Measurements from ENCODE around the gene CD164L2. TPM values are rescaled to one million over a fixed set of nuclear protein-coding genes. Genes with fewer than 3 reads are reported as not detected.

CD164L2 gene
- total RNA-seq, 4 donors from 2014 or later, result 5.9 to 14.3 (median 10.3) TPM

DNA sequence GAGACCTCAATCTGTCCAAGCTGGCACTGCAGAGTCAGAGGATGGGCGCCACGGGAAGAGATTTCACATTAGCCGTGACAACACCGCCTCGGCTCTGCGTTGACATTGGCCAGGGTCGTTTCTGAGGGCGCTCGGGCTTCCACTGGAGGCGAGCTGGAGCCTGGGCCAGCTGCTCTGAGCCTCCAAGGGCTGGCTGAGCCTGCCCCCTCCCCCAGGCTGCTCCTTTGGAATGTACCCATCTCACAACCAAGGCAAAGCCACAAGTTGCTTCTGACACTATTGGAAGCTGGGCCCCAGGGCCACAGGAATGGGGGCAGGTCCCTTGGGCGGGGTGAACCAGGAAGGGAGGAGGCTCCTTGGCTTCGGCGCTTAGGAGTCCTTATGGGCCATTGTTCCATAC lies 21.9 kb upstream of the CD164L2 start:
- peaks cover 76% of the 10 kb centered on the region for H3K4me1 ChIP-seq
- H3K27ac ChIP-seq, result peak overlapping the region; percentile 89

DNA sequence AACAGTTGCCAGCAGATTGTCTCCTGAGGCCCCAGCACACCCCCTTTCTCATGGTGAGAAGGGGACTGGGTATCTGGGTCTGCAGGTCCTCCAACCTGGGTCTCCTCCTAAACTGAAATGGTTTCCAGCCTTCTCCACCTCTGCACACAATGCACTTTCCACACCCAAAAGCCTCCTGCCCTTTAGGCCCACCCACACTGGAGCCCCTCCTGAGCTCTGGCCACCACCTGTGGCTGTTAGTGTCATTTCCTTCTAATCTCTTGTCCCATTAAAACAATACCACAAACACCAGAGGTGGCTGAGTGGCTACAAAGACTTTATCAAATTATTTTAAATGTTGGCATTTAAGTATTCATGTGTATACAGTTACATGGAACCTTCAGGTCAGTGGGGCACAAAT lies 20.8 kb upstream of the CD164L2 start:
- H3K4me3 ChIP-seq, result peak overlapping the region; percentile 16
- H3K4me1 ChIP-seq, result peaks cover 87% of the 10 kb centered on the region
- peaks cover 31% of the 10 kb centered on the region for H3K36me3 ChIP-seq
- no peaks in the 10 kb centered on the region for H3K27me3 ChIP-seq
- TF ChIP-seq EP300 (IDR thresholded peaks at IDR 0.05) (no peak), POLR2A (IDR thresholded peaks at IDR 0.05) (no peak), POLR2AphosphoS5 (IDR thresholded peaks at IDR 0.05) (no peak)
- TF ChIP-seq, protein P1, sequence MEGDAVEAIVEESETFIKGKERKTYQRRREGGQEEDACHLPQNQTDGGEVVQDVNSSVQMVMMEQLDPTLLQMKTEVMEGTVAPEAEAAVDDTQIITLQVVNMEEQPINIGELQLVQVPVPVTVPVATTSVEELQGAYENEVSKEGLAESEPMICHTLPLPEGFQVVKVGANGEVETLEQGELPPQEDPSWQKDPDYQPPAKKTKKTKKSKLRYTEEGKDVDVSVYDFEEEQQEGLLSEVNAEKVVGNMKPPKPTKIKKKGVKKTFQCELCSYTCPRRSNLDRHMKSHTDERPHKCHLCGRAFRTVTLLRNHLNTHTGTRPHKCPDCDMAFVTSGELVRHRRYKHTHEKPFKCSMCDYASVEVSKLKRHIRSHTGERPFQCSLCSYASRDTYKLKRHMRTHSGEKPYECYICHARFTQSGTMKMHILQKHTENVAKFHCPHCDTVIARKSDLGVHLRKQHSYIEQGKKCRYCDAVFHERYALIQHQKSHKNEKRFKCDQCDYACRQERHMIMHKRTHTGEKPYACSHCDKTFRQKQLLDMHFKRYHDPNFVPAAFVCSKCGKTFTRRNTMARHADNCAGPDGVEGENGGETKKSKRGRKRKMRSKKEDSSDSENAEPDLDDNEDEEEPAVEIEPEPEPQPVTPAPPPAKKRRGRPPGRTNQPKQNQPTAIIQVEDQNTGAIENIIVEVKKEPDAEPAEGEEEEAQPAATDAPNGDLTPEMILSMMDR (IDR thresholded peaks at IDR 0.05), result no peak
- H3K27ac ChIP-seq, result peak overlapping the region; percentile 89
- H3K9me3 ChIP-seq, result no peaks in the 10 kb centered on the region
- no peak for DNase-seq (ENCODE audit: low spot score in 2 of 2)

More for the DNA sequence above, 21.9 kb upstream of the CD164L2 start:
- peaks cover 42% of the 10 kb centered on the region for H3K36me3 ChIP-seq
- no peaks in the 10 kb centered on the region for H3K27me3 ChIP-seq
- no peak for DNase-seq (ENCODE audit: low spot score in 2 of 2)
- 44% methylated on average over 11 of the region's 13 CpGs for WGBS
- H3K9me3 ChIP-seq, result no peaks in the 10 kb centered on the region
- TF ChIP-seq, protein P1 (IDR thresholded peaks at IDR 0.05), result no peak
- no peak for TF ChIP-seq EP300 (IDR thresholded peaks at IDR 0.05)
- TF ChIP-seq POLR2AphosphoS5 (IDR thresholded peaks at IDR 0.05), result no peak
- no peak for TF ChIP-seq POLR2A (IDR thresholded peaks at IDR 0.05)
- no peak overlapping the region for H3K4me3 ChIP-seq

DNA sequence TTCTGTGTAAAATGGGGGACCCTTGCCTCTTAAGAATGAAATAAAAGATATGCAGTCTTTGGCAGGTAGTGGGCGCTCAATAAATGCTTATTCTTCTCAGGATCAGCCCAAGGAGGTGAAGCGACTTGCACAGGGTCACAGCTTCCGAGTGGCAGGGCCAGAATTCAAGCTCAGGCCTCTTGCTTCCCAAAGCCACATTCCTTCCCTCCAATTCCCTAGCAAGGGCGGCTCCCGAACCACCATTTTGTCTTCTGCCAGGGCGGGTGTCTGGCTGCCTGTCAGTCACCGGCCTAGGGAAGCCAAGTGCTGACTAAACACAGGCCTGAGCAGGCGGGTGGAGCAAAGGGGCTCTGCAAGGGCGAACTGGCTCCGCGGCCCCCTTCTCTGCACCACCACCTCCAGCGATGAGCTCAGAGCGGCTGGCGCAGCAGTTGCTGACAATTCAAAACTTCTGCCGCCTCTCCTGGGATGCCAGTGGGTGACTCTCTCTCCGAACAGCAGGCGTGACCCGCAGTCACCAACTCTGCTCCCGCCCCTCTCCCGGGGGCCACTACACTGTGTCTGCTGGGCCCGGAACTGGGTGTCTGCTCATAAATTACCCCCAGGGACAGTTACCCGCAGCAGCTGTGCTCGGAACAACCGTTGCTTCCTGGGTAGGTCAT lies 20.1 kb upstream of the CD164L2 start:
- peak in 1 of 2 donors; percentile 90 for DNase-seq (ENCODE audit: low spot score in 2 of 2)
- WGBS, result 16% methylated on average over 11 of the region's 24 CpGs
- TF ChIP-seq POLR2A (IDR thresholded peaks at IDR 0.05) (no peak), EP300 (IDR thresholded peaks at IDR 0.05) (no peak), POLR2AphosphoS5 (IDR thresholded peaks at IDR 0.05) (no peak)
- TF ChIP-seq, protein P1 (IDR thresholded peaks at IDR 0.05), result no peak
- no peaks in the 10 kb centered on the region for H3K27me3 ChIP-seq
- H3K36me3 ChIP-seq, result peaks cover 24% of the 10 kb centered on the region
- peak overlapping the region; percentile 89 for H3K27ac ChIP-seq
- H3K4me3 ChIP-seq, result peak overlapping the region; percentile 16
- peaks cover 91% of the 10 kb centered on the region for H3K4me1 ChIP-seq
- no peaks in the 10 kb centered on the region for H3K9me3 ChIP-seq

DNA sequence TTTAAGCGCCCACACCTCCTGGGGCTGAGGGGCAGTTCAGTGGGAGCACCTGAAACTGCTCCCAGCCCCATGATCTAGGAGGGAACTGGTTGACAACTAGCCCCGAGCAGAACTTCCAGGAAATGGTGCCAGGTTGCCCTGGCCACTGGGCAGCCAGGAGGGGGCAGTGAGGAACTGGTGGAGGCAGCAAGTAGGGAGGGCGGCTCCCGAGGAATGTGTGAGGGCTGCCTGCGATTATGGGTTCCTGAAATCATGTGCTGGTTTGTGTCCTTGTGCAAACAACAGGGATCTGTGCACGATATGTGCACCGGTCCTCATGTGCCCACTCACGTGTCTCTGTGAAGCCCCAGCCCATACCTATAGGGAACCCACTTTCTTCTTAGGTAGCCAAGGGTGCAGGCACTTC lies 19.2 kb upstream of the CD164L2 start:
- 22% methylated on average over 5 of the region's 8 CpGs for WGBS
- no peaks in the 10 kb centered on the region for H3K9me3 ChIP-seq
- H3K4me3 ChIP-seq, result no peak overlapping the region
- peak overlapping the region; percentile 89 for H3K27ac ChIP-seq
- no peaks in the 10 kb centered on the region for H3K27me3 ChIP-seq
- peaks cover 89% of the 10 kb centered on the region for H3K4me1 ChIP-seq
- TF ChIP-seq POLR2AphosphoS5 (IDR thresholded peaks at IDR 0.05) (no peak), POLR2A (IDR thresholded peaks at IDR 0.05) (no peak), EP300 (IDR thresholded peaks at IDR 0.05) (no peak)
- TF ChIP-seq, protein P1 (IDR thresholded peaks at IDR 0.05), result peak; percentile 12 to 46
- peak in 1 of 2 donors; percentile 90 for DNase-seq (ENCODE audit: low spot score in 2 of 2)
- peaks cover 15% of the 10 kb centered on the region for H3K36me3 ChIP-seq

DNA sequence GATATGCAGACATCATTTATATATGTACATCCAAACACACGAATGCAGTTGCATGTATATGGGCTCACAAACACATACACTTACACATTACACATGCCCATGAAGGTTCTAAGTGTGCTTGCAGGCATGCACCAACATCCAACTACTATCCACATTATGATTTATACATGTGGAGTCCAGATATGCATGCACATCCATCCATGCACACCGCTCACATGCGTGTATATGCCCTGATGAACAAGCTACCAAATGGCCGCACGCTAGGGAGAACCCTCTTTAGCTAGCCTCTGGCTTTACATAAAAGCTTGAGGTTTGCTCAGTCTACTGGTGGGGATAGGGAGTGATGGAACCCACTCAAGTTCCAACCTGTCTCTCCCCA lies 17.8 kb upstream of the CD164L2 start:
- 90% methylated on average over 5 of the region's 5 CpGs for WGBS
- Histone ChIP-seq H3K4me1 (peaks cover 85% of the 10 kb centered on the region), H3K36me3 (peaks cover 1% of the 10 kb centered on the region), H3K9me3 (no peaks in the 10 kb centered on the region), H3K27me3 (no peaks in the 10 kb centered on the region), H3K4me3 (no peak overlapping the region), H3K27ac (no peak overlapping the region)
- TF ChIP-seq, protein P1 (IDR thresholded peaks at IDR 0.05), result no peak
- TF ChIP-seq POLR2AphosphoS5 (IDR thresholded peaks at IDR 0.05), result peak in 1 of 3 donors; percentile 27
- DNase-seq (ENCODE audit: low spot score in 2 of 2), result no peak
